GM13977 (cell line): ENCODE data around the gene ZSWIM3.
"Not testable (repeated sequence)": the region's sequence is repeated elsewhere in the genome, so short reads cannot be mapped to it uniquely, and the experiment has no call there.

Experiments used
- DNase-seq: peaks from one replicate; pipeline ENCODE4 v3.0.0; 2012; ENCODE audit warnings: low spot score
- in situ Hi-C: fragments of 300-500 bp; cut with MboI; formaldehyde crosslinking; loops from one replicate; pipeline ENCODE4 v1.12.0; 2022; ENCODE audit warnings: low sequenced_read_pairs, low pct_unique_long_range_greater_than_20kb, mixed read lengths, inconsistent platforms; ENCODE audit not compliant: unreplicated experiment
- TF ChIP-seq, protein P1 (sequence below): IDR thresholded peaks from 2 replicates; pipeline ENCODE4 v1.5.1; 2012; ENCODE audit warnings: mild to moderate bottlenecking, control low read depth; ENCODE audit not compliant: insufficient read depth; ENCODE audit errors: extremely low read depth, missing control alignments

ZSWIM3 gene

GRCh38 chr20:45893831-45894230 lies 36.4 kb downstream of the ZSWIM3 start:
- DNase-seq = no peak
- in situ Hi-C loops = no loop called here
- TF ChIP-seq, protein P1, sequence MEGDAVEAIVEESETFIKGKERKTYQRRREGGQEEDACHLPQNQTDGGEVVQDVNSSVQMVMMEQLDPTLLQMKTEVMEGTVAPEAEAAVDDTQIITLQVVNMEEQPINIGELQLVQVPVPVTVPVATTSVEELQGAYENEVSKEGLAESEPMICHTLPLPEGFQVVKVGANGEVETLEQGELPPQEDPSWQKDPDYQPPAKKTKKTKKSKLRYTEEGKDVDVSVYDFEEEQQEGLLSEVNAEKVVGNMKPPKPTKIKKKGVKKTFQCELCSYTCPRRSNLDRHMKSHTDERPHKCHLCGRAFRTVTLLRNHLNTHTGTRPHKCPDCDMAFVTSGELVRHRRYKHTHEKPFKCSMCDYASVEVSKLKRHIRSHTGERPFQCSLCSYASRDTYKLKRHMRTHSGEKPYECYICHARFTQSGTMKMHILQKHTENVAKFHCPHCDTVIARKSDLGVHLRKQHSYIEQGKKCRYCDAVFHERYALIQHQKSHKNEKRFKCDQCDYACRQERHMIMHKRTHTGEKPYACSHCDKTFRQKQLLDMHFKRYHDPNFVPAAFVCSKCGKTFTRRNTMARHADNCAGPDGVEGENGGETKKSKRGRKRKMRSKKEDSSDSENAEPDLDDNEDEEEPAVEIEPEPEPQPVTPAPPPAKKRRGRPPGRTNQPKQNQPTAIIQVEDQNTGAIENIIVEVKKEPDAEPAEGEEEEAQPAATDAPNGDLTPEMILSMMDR = no peak

DNA sequence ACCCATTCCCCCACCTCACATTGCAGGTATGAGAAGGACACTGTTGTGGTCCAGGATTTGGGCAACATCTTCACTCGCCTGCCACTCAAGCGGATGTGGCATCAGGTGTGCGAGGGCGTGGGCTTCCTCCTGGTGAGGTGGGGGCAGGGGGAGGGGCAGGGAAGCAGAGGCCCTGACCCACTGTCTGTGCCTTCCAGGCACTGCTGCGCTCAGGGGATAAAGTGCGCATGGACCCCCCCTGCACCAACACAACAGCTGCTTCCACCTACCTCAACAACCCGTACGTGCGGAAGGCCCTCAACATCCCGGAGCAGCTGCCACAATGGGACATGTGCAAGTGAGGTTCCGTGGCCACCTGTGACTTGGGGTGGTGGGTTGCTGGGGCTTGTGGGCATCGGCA lies 37.4 kb downstream of the ZSWIM3 start:
- TF ChIP-seq, protein P1 = no peak
- in situ Hi-C loops = no loop called here
- no peak for DNase-seq

DNA sequence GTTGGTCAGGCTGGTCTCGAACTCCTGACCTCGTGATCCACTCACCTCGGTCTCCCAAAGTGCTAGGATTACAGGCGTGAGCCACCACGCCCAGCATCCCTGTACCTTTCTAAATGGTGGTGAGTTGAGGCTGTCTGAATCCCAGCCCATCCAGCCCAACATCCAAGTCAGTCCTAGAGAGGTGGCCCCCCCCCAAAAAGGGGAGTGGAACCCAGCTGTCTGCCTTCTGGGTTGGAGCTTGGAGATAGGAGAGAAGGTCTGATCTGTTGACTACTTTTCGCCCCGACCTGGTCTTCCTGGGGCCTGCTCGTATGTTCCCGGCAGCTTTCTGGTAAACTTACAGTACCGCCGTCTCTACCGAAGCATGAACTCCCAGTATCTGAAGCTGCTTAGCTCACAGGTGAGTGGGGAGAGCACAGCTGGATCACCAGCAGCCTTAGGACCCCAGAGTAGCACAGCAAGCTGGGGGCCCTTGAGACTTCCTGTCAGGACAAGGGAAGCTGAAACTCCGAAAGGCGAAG lies 39.3 kb downstream of the ZSWIM3 start:
- no peak for DNase-seq
- in situ Hi-C loops = no loop called here
- TF ChIP-seq, protein P1 = no peak

DNA sequence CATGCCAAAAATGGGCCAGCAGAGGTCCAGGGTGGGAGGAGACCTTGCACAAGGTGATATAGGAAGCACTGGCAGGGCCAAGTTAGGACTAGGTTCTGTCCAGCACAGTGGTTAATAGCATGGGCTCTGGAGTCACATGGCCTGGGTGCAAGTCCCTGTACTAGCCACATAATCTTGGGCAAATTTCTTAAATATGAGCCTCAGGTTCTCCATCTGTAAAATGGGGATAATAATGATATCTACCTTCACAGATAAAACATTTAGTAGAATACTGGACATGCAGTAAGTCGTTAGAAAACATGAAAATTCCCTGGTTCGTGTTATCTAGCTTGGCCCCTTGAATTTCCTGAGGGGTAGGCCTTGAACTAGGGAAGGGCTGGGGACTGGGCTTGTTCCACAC lies 39.9 kb downstream of the ZSWIM3 start:
- in situ Hi-C loops = no loop called here
- TF ChIP-seq, protein P1 = no peak
- no peak for DNase-seq

- in situ Hi-C loops = no loop called here
- TF ChIP-seq, protein P1 = no peak
- DNase-seq = no peak
Observed at GRCh38 chr20:45897692-45898091, 40.3 kb downstream of the ZSWIM3 start.

DNA sequence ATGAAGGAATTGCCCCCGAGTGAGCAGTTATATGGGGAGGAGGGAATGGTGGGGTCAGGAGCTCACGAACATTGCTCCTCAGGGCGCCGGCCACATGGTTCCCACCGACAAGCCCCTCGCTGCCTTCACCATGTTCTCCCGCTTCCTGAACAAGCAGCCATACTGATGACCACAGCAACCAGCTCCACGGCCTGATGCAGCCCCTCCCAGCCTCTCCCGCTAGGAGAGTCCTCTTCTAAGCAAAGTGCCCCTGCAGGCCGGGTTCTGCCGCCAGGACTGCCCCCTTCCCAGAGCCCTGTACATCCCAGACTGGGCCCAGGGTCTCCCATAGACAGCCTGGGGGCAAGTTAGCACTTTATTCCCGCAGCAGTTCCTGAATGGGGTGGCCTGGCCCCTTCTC lies 40.9 kb downstream of the ZSWIM3 start:
- no peak for DNase-seq
- TF ChIP-seq, protein P1 = no peak
- in situ Hi-C loops = no loop called here

DNA sequence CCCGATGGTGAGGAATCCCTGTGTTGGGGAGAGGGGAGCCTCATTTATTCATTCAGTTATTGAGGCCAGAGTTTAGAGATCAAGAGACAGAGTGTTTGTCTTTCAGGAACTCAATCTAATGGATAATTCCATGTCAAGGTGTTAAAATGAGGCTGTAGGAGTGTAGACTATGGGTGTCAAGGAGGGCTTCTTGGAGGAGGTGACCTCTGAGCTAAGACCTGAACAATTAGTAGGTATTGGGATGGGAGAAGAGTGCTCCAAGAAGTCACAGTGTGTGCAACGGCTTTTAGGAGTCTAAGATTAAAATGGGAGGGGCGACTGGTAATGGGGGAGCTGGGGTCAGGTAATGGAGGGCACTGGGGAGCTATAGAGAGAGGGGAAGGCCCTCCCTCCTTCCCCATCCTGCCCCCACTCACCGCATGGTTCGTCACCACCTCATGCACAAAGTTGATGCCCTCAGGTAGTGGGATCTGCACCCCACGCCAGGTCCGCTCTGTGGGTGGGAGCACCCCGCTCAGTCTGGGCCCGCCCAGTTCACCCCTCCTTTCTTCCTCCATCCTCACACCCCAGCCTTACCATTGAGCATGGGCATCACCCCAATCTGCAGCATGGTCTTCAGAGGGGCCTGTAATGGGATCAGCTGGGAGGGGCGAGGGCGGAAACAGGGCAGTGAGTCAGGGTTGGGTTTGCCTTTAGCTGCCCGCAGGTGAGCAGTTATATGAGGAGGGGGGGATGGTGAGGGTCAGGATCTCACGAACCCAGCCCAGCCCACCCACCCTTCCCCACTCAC lies 41.8 kb downstream of the ZSWIM3 start:
- in situ Hi-C loops = no loop called here
- TF ChIP-seq, protein P1 = no peak

DNA sequence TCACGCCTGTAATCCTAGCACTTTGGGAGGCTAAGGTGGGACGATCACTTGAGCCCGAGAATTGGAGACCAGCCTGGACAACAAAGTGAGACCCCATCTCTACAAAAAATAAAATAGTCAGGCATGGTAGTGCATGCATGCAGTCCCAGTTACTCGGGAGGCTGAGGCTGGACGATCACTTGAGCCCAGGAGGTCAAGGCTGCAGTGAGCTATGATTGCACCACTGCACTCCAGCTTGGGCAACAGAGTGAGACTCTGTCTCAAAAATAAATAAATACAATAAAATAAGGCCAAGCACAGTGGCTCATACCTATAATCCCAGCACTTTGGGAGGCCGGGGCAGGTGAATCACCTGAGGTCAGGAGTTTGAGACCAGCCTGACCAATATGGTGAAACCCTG lies 43.9 kb downstream of the ZSWIM3 start:
- DNase-seq, in situ Hi-C loops: not testable (repeated sequence)

More for the DNA sequence above, 41.8 kb downstream of the ZSWIM3 start:
- no peak for DNase-seq
